ENCODE data around the gene MT1E. TPM values are rescaled to one million over a fixed set of nuclear protein-coding genes. Genes with fewer than 3 reads are reported as not detected.

Gene MT1E
- total RNA-seq, 1 experiment from 2014 or later: 383 TPM

GRCh38 chr16:56652600-56652999, 27.0 kb downstream of the MT1E start (continued):
- TF ChIP-seq, protein P1, sequence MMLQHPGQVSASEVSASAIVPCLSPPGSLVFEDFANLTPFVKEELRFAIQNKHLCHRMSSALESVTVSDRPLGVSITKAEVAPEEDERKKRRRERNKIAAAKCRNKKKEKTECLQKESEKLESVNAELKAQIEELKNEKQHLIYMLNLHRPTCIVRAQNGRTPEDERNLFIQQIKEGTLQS (IDR thresholded peaks at IDR 0.05): no peak
- TF ChIP-seq, protein P2, sequence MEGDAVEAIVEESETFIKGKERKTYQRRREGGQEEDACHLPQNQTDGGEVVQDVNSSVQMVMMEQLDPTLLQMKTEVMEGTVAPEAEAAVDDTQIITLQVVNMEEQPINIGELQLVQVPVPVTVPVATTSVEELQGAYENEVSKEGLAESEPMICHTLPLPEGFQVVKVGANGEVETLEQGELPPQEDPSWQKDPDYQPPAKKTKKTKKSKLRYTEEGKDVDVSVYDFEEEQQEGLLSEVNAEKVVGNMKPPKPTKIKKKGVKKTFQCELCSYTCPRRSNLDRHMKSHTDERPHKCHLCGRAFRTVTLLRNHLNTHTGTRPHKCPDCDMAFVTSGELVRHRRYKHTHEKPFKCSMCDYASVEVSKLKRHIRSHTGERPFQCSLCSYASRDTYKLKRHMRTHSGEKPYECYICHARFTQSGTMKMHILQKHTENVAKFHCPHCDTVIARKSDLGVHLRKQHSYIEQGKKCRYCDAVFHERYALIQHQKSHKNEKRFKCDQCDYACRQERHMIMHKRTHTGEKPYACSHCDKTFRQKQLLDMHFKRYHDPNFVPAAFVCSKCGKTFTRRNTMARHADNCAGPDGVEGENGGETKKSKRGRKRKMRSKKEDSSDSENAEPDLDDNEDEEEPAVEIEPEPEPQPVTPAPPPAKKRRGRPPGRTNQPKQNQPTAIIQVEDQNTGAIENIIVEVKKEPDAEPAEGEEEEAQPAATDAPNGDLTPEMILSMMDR (IDR thresholded peaks at IDR 0.05 in 2 of 3, conservative IDR thresholded peaks at IDR 0.05 in 1 of 3; ENCODE audit: borderline replicate concordance in 1 of 3, insufficient read depth in 1 of 3, low read depth in 2 of 3, low read length in 2 of 3): no peak
- TF ChIP-seq POLR2A (IDR thresholded peaks at IDR 0.05; ENCODE audit: borderline replicate concordance, extremely low read depth, insufficient read depth, insufficient read length) (no peak), JUND (IDR thresholded peaks at IDR 0.05) (no peak)

- H3K36me3 ChIP-seq (ENCODE audit: control insufficient read depth in 1 of 2, insufficient read depth in 2 of 2, low read length in 2 of 2): no peaks in the 10 kb centered on the region
- no peak for DNase-seq (ENCODE audit: low read depth, low spot score)
- H3K79me2 ChIP-seq (ENCODE audit: insufficient read depth, low read length): no peaks in the 10 kb centered on the region
- no peaks in the 10 kb centered on the region for H3K9me2 ChIP-seq (ENCODE audit: insufficient read depth)
- H3K4me2 ChIP-seq (ENCODE audit: low read length): peak overlapping the region; percentile 70; the same call in 1 of the 2 replicates
- peaks cover 25 to 47% of the 10 kb centered on the region in 2 experiments for H3K4me1 ChIP-seq (ENCODE audit: control insufficient read depth in 1 of 2, insufficient read depth in 2 of 2, low read length in 2 of 2)
- intact Hi-C loops (cut with micrococcal nuclease): no loop called here
- no peak overlapping the region for H3K27ac ChIP-seq (ENCODE audit: low read depth, low read length)
- no TSS peak for BruUV-seq (replicated peaks)
- no peak overlapping the region for H3K4me3 ChIP-seq (replicated peaks in 1 of 2; ENCODE audit: low read depth in 1 of 2, low read length in 2 of 2)
- ATAC-seq: no peak
- no peaks in the 10 kb centered on the region for H4K20me1 ChIP-seq (ENCODE audit: insufficient read depth)
- TF ChIP-seq, protein P2 (IDR thresholded peaks at IDR 0.05 in 2 of 3, conservative IDR thresholded peaks at IDR 0.05 in 1 of 3; ENCODE audit: borderline replicate concordance in 1 of 3, insufficient read depth in 1 of 3, low read depth in 2 of 3, low read length in 2 of 3): no peak
- no peak for TF ChIP-seq CEBPB (IDR thresholded peaks at IDR 0.05; ENCODE audit: low read depth)
- TF ChIP-seq ZNF274 (IDR thresholded peaks at IDR 0.05; ENCODE audit: low read depth, low read length): no peak
- TF ChIP-seq MAX (IDR thresholded peaks at IDR 0.05): no peak
- TF ChIP-seq YY1 (IDR thresholded peaks at IDR 0.05; ENCODE audit: extremely low read depth, insufficient replicate concordance, low read depth, low read length): no peak
- no peak for TF ChIP-seq ZFX (IDR thresholded peaks at IDR 0.05)
- TF ChIP-seq EZH2phosphoT487 (IDR thresholded peaks at IDR 0.05; ENCODE audit: borderline replicate concordance): no peak
- no peak for TF ChIP-seq SP1 (IDR thresholded peaks at IDR 0.05; ENCODE audit: low read depth)
- CTCF ChIA-PET: no interaction called here
- H3K27me3 ChIP-seq (ENCODE audit: insufficient read depth, low read length): no peaks in the 10 kb centered on the region
- RAD21 ChIA-PET (ENCODE audit: low non-redundant PET in 1 of 2, low total read pairs in 2 of 2, uncharacterized antibody in 2 of 2, unreplicated experiment in 2 of 2): no interaction called here
- H3K9ac ChIP-seq (ENCODE audit: low read length): no peak overlapping the region
- POLR2A ChIA-PET: interaction anchor here (1.3 to 1.8 kb wide), 2 partner anchors 10 to 27 kb away, joined by 6 to 13 read pairs; partner anchors contain the start of gene MT1E
- H3K9me3 ChIP-seq (ENCODE audit: control insufficient read depth in 1 of 2, insufficient read depth in 1 of 2, low read depth in 1 of 2, low read length in 2 of 2): no peaks in the 10 kb centered on the region
- H2AFZ ChIP-seq (ENCODE audit: low read depth, low read length, poor library complexity, severe bottlenecking): peak overlapping the region; percentile 55
Measured at GRCh38 chr16:56653218-56653617, 27.6 kb downstream of the MT1E start.
